ENCODE results near the gene NFS1.
A peak's percentile ranks its signal among the peaks of the same experiment; 100 is the strongest.

NFS1 gene

GRCh38 chr20:35731862-35732643, 32.9 kb upstream of the NFS1 start:
- DNase-seq (ENCODE audit: low spot score): no peak
- no peak overlapping the region for H3K27ac ChIP-seq
- no peak for TF ChIP-seq CTCF (IDR thresholded peaks at IDR 0.05)
- H3K4me3 ChIP-seq: peak overlapping the region; percentile 16

- H3K4me3 ChIP-seq: no peak overlapping the region
- no peak for TF ChIP-seq CTCF (IDR thresholded peaks at IDR 0.05)
- DNase-seq (ENCODE audit: low spot score): no peak
- no peak overlapping the region for H3K27ac ChIP-seq
These were observed 32.3 kb upstream of the NFS1 start for GRCh38 chr20:35731469-35731788.

- TF ChIP-seq CTCF (IDR thresholded peaks at IDR 0.05): no peak
- Histone ChIP-seq H3K4me3 (no peak overlapping the region), H3K27ac (no peak overlapping the region)
- no peak for DNase-seq (ENCODE audit: low spot score)
These were observed 31.7 kb upstream of the NFS1 start for GRCh38 chr20:35730583-35731468.

GRCh38 chr20:35729836-35730582, 30.9 kb upstream of the NFS1 start:
- no peak for TF ChIP-seq CTCF (IDR thresholded peaks at IDR 0.05)
- Histone ChIP-seq H3K4me3 (no peak overlapping the region), H3K27ac (no peak overlapping the region)
- no peak for DNase-seq (ENCODE audit: low spot score)

GRCh38 chr20:35729283-35729807, 30.2 kb upstream of the NFS1 start:
- Histone ChIP-seq H3K4me3 (no peak overlapping the region), H3K27ac (no peak overlapping the region)
- DNase-seq (ENCODE audit: low spot score): no peak
- no peak for TF ChIP-seq CTCF (IDR thresholded peaks at IDR 0.05)

GRCh38 chr20:35726842-35727711, 27.9 kb upstream of the NFS1 start:
- no peak overlapping the region for H3K27ac ChIP-seq
- TF ChIP-seq CTCF (IDR thresholded peaks at IDR 0.05): no peak
- no peak overlapping the region for H3K4me3 ChIP-seq
- no peak for DNase-seq (ENCODE audit: low spot score)
